K562 (cell line): Measurements from ENCODE around the gene USF2. TPM values are rescaled to one million over a fixed set of nuclear protein-coding genes. Genes with fewer than 3 reads are reported as not detected.

ENCODE experiments used
- CBFA2T3 ChIP-seq: fragments of 450-650 bp; IDR thresholded peaks from 2 replicates; pipeline ENCODE4 v1.6.1; 2017
- MGA ChIP-seq: fragments of 450-650 bp; IDR thresholded peaks from 2 replicates; pipeline ENCODE4 v1.6.1; 2016; ENCODE audit warnings: mild to moderate bottlenecking, moderate library complexity
- NRF1 ChIP-seq, 2 experiments: fragments of 450-650 bp; IDR thresholded peaks in 1 of 2; conservative IDR thresholded peaks in 1 of 2; 2 replicates each; pipeline ENCODE4 v1.6.1; 2014; ENCODE audit warnings: mild to moderate bottlenecking in 2 of 2
- ZNF347 ChIP-seq: fragments of 450-650 bp; formaldehyde crosslinking; IDR thresholded peaks from 2 replicates; pipeline ENCODE4 v1.4.0; 2020; ENCODE audit warnings: low read depth, mild to moderate bottlenecking, moderate library complexity
- ZNF778 ChIP-seq: fragments of 450-650 bp; formaldehyde crosslinking; IDR thresholded peaks from 2 replicates; pipeline ENCODE4 v1.4.0; 2020; ENCODE audit warnings: mild to moderate bottlenecking, moderate library complexity
- polyA plus RNA-seq, 8 experiments: library from polyadenylated mRNA; depleted of rRNA in 4 of 8; stranded (reverse) in 5 of 8; unstranded in 3 of 8; fragments of >200 nt; fragmentation: Nextera tagmentation in 2 of 8; fragmentation: Illumina TruSeq in 1 of 8; extraction: Ambion mirVana in 2 of 8; extraction: Trizol in 1 of 8; gene quantifications; 2 replicates each; pipeline versions ENCODE4 v1.2.1 to v1.2.3, GENCODE V29; 2011 to 2014; ENCODE audit warnings: inconsistent platforms in 1 of 8, missing spikeins in 1 of 8
- total RNA-seq, 7 experiments: library from RNA; depleted of rRNA in 6 of 7; stranded (reverse); fragments of >200 nt in 6 of 7; fragmentation: Illumina TruSeq in 2 of 7; extraction: Trizol in 2 of 7; gene quantifications; 2 replicates each; pipeline versions ENCODE4 v1.2.1 to v1.2.3, GENCODE V29; 2011 to 2021; ENCODE audit warnings: low replicate concordance in 1 of 7
- TF ChIP-seq, protein P1 (sequence below): conservative IDR thresholded peaks from 2 replicates; pipeline ENCODE4 v1.6.1; 2011; ENCODE audit warnings: low read depth, mild to moderate bottlenecking, low read length; ENCODE audit not compliant: control insufficient read depth
- TF ChIP-seq, protein P2 (sequence below), 2 experiments: IDR thresholded peaks; 2 replicates each; pipeline ENCODE4 v1.6.1; 2012; ENCODE audit warnings: improper control_type of control experiment in 2 of 2, low read depth in 2 of 2, low read length in 2 of 2, borderline replicate concordance in 1 of 2
- TF ChIP-seq, protein P3 (sequence below): fragments of 450-650 bp; IDR thresholded peaks from 2 replicates; pipeline ENCODE4 v1.6.1; 2016; ENCODE audit warnings: mild to moderate bottlenecking

The USF2 gene
- total and polyA plus RNA-seq, 9 of the 15 experiments (the other 6 are each of a cell fraction or from before 2014, with no cell fraction given), result 0.27 to 93.7 (median 58.4) TPM

GRCh38 chr19:35295792-35296462 is 27.2 kb downstream of the USF2 start (continued):
- TF ChIP-seq, protein P1, sequence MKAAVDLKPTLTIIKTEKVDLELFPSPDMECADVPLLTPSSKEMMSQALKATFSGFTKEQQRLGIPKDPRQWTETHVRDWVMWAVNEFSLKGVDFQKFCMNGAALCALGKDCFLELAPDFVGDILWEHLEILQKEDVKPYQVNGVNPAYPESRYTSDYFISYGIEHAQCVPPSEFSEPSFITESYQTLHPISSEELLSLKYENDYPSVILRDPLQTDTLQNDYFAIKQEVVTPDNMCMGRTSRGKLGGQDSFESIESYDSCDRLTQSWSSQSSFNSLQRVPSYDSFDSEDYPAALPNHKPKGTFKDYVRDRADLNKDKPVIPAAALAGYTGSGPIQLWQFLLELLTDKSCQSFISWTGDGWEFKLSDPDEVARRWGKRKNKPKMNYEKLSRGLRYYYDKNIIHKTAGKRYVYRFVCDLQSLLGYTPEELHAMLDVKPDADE, result 0 out of 2 replicates have a peak, but pooled peaks have one; percentile 45
- TF ChIP-seq MGA (peak; percentile 37; the same call in 1 of the 2 replicates), ZNF778 (CRISPR knock-in tag) (no peak), NRF1 (conservative IDR thresholded peaks at IDR 0.05 in 1 of 2, IDR thresholded peaks at IDR 0.05 in 1 of 2) (0 out of 4 replicates have a peak, but pooled peaks of 1 of the 2 experiments have one; percentile 27), CBFA2T3 (peak; percentile 66), ZNF347 (no peak)
- TF ChIP-seq, protein P2, sequence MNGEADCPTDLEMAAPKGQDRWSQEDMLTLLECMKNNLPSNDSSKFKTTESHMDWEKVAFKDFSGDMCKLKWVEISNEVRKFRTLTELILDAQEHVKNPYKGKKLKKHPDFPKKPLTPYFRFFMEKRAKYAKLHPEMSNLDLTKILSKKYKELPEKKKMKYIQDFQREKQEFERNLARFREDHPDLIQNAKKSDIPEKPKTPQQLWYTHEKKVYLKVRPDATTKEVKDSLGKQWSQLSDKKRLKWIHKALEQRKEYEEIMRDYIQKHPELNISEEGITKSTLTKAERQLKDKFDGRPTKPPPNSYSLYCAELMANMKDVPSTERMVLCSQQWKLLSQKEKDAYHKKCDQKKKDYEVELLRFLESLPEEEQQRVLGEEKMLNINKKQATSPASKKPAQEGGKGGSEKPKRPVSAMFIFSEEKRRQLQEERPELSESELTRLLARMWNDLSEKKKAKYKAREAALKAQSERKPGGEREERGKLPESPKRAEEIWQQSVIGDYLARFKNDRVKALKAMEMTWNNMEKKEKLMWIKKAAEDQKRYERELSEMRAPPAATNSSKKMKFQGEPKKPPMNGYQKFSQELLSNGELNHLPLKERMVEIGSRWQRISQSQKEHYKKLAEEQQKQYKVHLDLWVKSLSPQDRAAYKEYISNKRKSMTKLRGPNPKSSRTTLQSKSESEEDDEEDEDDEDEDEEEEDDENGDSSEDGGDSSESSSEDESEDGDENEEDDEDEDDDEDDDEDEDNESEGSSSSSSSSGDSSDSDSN (IDR thresholded peaks at IDR 0.05; ENCODE audit: borderline replicate concordance in 1 of 2, low read depth in 2 of 2, low read length in 2 of 2), result 0 out of 4 replicates have a peak, but pooled peaks of 1 of the 2 experiments have one; percentile 71
- TF ChIP-seq, protein P3, sequence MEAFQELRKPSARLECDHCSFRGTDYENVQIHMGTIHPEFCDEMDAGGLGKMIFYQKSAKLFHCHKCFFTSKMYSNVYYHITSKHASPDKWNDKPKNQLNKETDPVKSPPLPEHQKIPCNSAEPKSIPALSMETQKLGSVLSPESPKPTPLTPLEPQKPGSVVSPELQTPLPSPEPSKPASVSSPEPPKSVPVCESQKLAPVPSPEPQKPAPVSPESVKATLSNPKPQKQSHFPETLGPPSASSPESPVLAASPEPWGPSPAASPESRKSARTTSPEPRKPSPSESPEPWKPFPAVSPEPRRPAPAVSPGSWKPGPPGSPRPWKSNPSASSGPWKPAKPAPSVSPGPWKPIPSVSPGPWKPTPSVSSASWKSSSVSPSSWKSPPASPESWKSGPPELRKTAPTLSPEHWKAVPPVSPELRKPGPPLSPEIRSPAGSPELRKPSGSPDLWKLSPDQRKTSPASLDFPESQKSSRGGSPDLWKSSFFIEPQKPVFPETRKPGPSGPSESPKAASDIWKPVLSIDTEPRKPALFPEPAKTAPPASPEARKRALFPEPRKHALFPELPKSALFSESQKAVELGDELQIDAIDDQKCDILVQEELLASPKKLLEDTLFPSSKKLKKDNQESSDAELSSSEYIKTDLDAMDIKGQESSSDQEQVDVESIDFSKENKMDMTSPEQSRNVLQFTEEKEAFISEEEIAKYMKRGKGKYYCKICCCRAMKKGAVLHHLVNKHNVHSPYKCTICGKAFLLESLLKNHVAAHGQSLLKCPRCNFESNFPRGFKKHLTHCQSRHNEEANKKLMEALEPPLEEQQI, result no peak
